GM23338 (cell line): Measurements from ENCODE around the gene TM9SF2. TPM values are rescaled to one million over a fixed set of nuclear protein-coding genes. Genes with fewer than 3 reads are reported as not detected.

ENCODE experiments used
- ATAC-seq: fragments of 200-7000 bp; cut with Tn5 transposase; 3 replicates; pipeline ENCODE4 v1.9.1; 2020
- DNase-seq: peaks from one replicate; pipeline ENCODE4 v3.0.0-alpha.2; 2015; ENCODE audit warnings: low spot score
- H2AFZ ChIP-seq: fragments of 200-600 bp; sonication (generic); 2 replicates; pipeline ENCODE4 v1.8.0; 2016; ENCODE audit warnings: antibody characterized with exemption, mild to moderate bottlenecking, moderate library complexity
- H3F3A ChIP-seq: fragments of 200-600 bp; sonication (generic); replicated peaks from 2 replicates; pipeline ENCODE4 v1.8.0; 2017; ENCODE audit warnings: antibody characterized with exemption, mixed run types, low read depth
- H3K27ac ChIP-seq: fragments of 200-600 bp; sonication (generic); 2 replicates; pipeline ENCODE4 v1.6.1; 2016; ENCODE audit warnings: low read depth
- H3K27me3 ChIP-seq: fragments of 200-600 bp; sonication (generic); 2 replicates; pipeline ENCODE4 v1.8.0; 2016; ENCODE audit warnings: mild to moderate bottlenecking, mixed run types, moderate library complexity; ENCODE audit not compliant: insufficient read depth
- H3K36me3 ChIP-seq: fragments of 200-600 bp; sonication (generic); 2 replicates; pipeline ENCODE4 v1.8.0; 2016; ENCODE audit warnings: mild to moderate bottlenecking; ENCODE audit not compliant: insufficient read depth
- H3K4me1 ChIP-seq: fragments of 200-600 bp; sonication (generic); 2 replicates; pipeline ENCODE4 v1.8.0; 2016; ENCODE audit warnings: mild to moderate bottlenecking, moderate library complexity; ENCODE audit not compliant: insufficient read depth
- H3K4me2 ChIP-seq: fragments of 200-600 bp; sonication (generic); 2 replicates; pipeline ENCODE4 v1.7.1; 2017; ENCODE audit warnings: mixed run types
- H3K4me3 ChIP-seq: fragments of 200-600 bp; sonication (generic); 2 replicates; pipeline ENCODE4 v1.6.1; 2016; ENCODE audit warnings: mixed run types
- H3K79me2 ChIP-seq: fragments of 200-600 bp; sonication (generic); replicated peaks from 2 replicates; pipeline ENCODE4 v1.8.0; 2017; ENCODE audit warnings: mild to moderate bottlenecking; ENCODE audit not compliant: insufficient read depth
- H3K9me2 ChIP-seq: fragments of 200-600 bp; sonication (generic); 2 replicates; pipeline ENCODE4 v1.8.0; 2017; ENCODE audit not compliant: insufficient read depth
- H4K20me1 ChIP-seq: fragments of 200-600 bp; sonication (generic); replicated peaks from 2 replicates; pipeline ENCODE4 v1.8.0; 2017; ENCODE audit warnings: mild to moderate bottlenecking; ENCODE audit not compliant: insufficient read depth
- H3K27ac Mint-ChIP-seq: 2 replicates; pipeline ENCODE4 v1.8.0; 2020; ENCODE audit warnings: inconsistent platforms, mild to moderate bottlenecking, moderate library complexity, mixed read lengths
- H3K27me3 Mint-ChIP-seq: 3 replicates; pipeline ENCODE4 v1.8.0; 2022; ENCODE audit warnings: low read depth, mild to moderate bottlenecking, moderate library complexity, mixed read lengths, inconsistent platforms; ENCODE audit not compliant: insufficient read depth, poor library complexity
- H3K36me3 Mint-ChIP-seq: 3 replicates; pipeline ENCODE4 v1.8.0; 2021; ENCODE audit warnings: low read depth, mild to moderate bottlenecking, inconsistent platforms, moderate library complexity, mixed read lengths
- H3K4me1 Mint-ChIP-seq: 3 replicates; pipeline ENCODE4 v1.8.0; 2020; ENCODE audit warnings: mild to moderate bottlenecking, inconsistent platforms, mixed read lengths
- H3K4me3 Mint-ChIP-seq: 3 replicates; pipeline ENCODE4 v1.8.0; 2021; ENCODE audit warnings: moderate library complexity, mild to moderate bottlenecking, inconsistent platforms, mixed read lengths
- H3K9me3 Mint-ChIP-seq: 3 replicates; pipeline ENCODE4 v1.8.0; 2020; ENCODE audit warnings: moderate library complexity, mild to moderate bottlenecking, inconsistent platforms, mixed read lengths
- CTCF ChIP-seq, 2 experiments: fragments of 200-600 bp in 1 of 2; sonication (generic) in 1 of 2; conservative IDR thresholded peaks; 2 replicates each; pipeline versions ENCODE4 v1.5.1 to v1.6.1; 2016 to 2017; ENCODE audit warnings: antibody characterized with exemption in 2 of 2, low read depth in 2 of 2, mild to moderate bottlenecking in 2 of 2, moderate library complexity in 1 of 2
- JUNB ChIP-seq: IDR thresholded peaks from one replicate; pipeline ENCODE4 v1.6.1; 2016; ENCODE audit warnings: antibody characterized with exemption; ENCODE audit not compliant: unreplicated experiment
- POLR2AphosphoS5 ChIP-seq: IDR thresholded peaks from 2 replicates; pipeline ENCODE4 v1.6.1; 2016; ENCODE audit warnings: antibody characterized with exemption, low read depth
- REST ChIP-seq: IDR thresholded peaks from one replicate; pipeline ENCODE4 v1.6.1; 2018; ENCODE audit warnings: antibody characterized with exemption; ENCODE audit not compliant: unreplicated experiment
- ZNF114 ChIP-seq: fragments of 250-450 bp; sonication (Bioruptor Pico); IDR thresholded peaks from 2 replicates; pipeline ENCODE4 v1.5.0; 2020; ENCODE audit warnings: mild to moderate bottlenecking, moderate library complexity
- ZNF331 ChIP-seq: fragments of 250-450 bp; sonication (Bioruptor Pico); IDR thresholded peaks from 2 replicates; pipeline ENCODE4 v1.5.0; 2020; ENCODE audit warnings: low read depth, mild to moderate bottlenecking, moderate library complexity
- polyA plus RNA-seq: library from polyadenylated mRNA; unstranded; fragments of >200 nt; fragmentation: Nextera tagmentation; extraction: Ambion mirVana; gene quantifications from 2 replicates; pipeline ENCODE4 v1.2.1, GENCODE V29; 2016
- total RNA-seq: library from RNA; depleted of rRNA; stranded (reverse); fragments of >200 nt; shearing (Covaris generic); gene quantifications from 2 replicates; pipeline ENCODE4 v1.2.3, GENCODE V29; 2014
- TF ChIP-seq, protein P1 (sequence below): fragments of 250-450 bp; sonication (Bioruptor Pico); IDR thresholded peaks from 2 replicates; pipeline ENCODE4 v1.5.0; 2020; ENCODE audit warnings: mild to moderate bottlenecking, moderate library complexity

Gene TM9SF2
- total and polyA plus RNA-seq, 2 experiments from 2014 or later: 50.5 to 115 TPM

- Histone ChIP-seq H3K9me2 (no peaks in the 10 kb centered on the region; the same call in 1 of the 2 replicates), H3K4me3 (no peak overlapping the region), H3K27ac (no peak overlapping the region), H3K4me2 (no peak overlapping the region), H3K36me3 (no peaks in the 10 kb centered on the region), H4K20me1 (no peaks in the 10 kb centered on the region), H3K4me1 (no peaks in the 10 kb centered on the region), H3F3A (no peaks in the 10 kb centered on the region), H3K27me3 (no peaks in the 10 kb centered on the region), H3K79me2 (no peaks in the 10 kb centered on the region), H2AFZ (no peak overlapping the region)
- no peaks in the 10 kb centered on the region for H3K27me3 Mint-ChIP-seq
- TF ChIP-seq JUNB (no peak), ZNF331 (CRISPR knock-in tag) (no peak), ZNF114 (no peak), CTCF (conservative IDR thresholded peaks at IDR 0.05; ENCODE audit: low read depth in 2 of 2) (no peak)
- no peak for ATAC-seq
- peaks cover 2% of the 10 kb centered on the region; the same call in 1 of the 3 replicates for H3K4me1 Mint-ChIP-seq
- no peaks in the 10 kb centered on the region for H3K9me3 Mint-ChIP-seq
- no peak overlapping the region for H3K4me3 Mint-ChIP-seq
- H3K27ac Mint-ChIP-seq: no peak overlapping the region
- no peaks in the 10 kb centered on the region for H3K36me3 Mint-ChIP-seq
- no peak for DNase-seq
Measured at GRCh38 chr13:99587021-99587420, 85.7 kb downstream of the TM9SF2 start.

GRCh38 chr13:99587893-99588606 lies 86.8 kb downstream of the TM9SF2 start:
- Histone ChIP-seq H3K4me2 (no peak overlapping the region), H3K9me2 (no peaks in the 10 kb centered on the region; the same call in 1 of the 2 replicates), H3K4me1 (no peaks in the 10 kb centered on the region), H3K4me3 (no peak overlapping the region), H3F3A (no peaks in the 10 kb centered on the region), H4K20me1 (no peaks in the 10 kb centered on the region), H3K79me2 (no peaks in the 10 kb centered on the region), H3K36me3 (no peaks in the 10 kb centered on the region), H2AFZ (no peak overlapping the region), H3K27me3 (no peaks in the 10 kb centered on the region), H3K27ac (no peak overlapping the region)
- Mint-ChIP-seq H3K9me3 (no peaks in the 10 kb centered on the region), H3K4me1 (peaks cover 2% of the 10 kb centered on the region; the same call in 1 of the 3 replicates), H3K36me3 (no peaks in the 10 kb centered on the region), H3K27ac (no peak overlapping the region), H3K27me3 (no peaks in the 10 kb centered on the region), H3K4me3 (no peak overlapping the region)
- no peak for ATAC-seq
- no peak for DNase-seq
- no peak for TF ChIP-seq POLR2AphosphoS5
- no peak for TF ChIP-seq REST
- no peak for TF ChIP-seq JUNB
- TF ChIP-seq, protein P1, sequence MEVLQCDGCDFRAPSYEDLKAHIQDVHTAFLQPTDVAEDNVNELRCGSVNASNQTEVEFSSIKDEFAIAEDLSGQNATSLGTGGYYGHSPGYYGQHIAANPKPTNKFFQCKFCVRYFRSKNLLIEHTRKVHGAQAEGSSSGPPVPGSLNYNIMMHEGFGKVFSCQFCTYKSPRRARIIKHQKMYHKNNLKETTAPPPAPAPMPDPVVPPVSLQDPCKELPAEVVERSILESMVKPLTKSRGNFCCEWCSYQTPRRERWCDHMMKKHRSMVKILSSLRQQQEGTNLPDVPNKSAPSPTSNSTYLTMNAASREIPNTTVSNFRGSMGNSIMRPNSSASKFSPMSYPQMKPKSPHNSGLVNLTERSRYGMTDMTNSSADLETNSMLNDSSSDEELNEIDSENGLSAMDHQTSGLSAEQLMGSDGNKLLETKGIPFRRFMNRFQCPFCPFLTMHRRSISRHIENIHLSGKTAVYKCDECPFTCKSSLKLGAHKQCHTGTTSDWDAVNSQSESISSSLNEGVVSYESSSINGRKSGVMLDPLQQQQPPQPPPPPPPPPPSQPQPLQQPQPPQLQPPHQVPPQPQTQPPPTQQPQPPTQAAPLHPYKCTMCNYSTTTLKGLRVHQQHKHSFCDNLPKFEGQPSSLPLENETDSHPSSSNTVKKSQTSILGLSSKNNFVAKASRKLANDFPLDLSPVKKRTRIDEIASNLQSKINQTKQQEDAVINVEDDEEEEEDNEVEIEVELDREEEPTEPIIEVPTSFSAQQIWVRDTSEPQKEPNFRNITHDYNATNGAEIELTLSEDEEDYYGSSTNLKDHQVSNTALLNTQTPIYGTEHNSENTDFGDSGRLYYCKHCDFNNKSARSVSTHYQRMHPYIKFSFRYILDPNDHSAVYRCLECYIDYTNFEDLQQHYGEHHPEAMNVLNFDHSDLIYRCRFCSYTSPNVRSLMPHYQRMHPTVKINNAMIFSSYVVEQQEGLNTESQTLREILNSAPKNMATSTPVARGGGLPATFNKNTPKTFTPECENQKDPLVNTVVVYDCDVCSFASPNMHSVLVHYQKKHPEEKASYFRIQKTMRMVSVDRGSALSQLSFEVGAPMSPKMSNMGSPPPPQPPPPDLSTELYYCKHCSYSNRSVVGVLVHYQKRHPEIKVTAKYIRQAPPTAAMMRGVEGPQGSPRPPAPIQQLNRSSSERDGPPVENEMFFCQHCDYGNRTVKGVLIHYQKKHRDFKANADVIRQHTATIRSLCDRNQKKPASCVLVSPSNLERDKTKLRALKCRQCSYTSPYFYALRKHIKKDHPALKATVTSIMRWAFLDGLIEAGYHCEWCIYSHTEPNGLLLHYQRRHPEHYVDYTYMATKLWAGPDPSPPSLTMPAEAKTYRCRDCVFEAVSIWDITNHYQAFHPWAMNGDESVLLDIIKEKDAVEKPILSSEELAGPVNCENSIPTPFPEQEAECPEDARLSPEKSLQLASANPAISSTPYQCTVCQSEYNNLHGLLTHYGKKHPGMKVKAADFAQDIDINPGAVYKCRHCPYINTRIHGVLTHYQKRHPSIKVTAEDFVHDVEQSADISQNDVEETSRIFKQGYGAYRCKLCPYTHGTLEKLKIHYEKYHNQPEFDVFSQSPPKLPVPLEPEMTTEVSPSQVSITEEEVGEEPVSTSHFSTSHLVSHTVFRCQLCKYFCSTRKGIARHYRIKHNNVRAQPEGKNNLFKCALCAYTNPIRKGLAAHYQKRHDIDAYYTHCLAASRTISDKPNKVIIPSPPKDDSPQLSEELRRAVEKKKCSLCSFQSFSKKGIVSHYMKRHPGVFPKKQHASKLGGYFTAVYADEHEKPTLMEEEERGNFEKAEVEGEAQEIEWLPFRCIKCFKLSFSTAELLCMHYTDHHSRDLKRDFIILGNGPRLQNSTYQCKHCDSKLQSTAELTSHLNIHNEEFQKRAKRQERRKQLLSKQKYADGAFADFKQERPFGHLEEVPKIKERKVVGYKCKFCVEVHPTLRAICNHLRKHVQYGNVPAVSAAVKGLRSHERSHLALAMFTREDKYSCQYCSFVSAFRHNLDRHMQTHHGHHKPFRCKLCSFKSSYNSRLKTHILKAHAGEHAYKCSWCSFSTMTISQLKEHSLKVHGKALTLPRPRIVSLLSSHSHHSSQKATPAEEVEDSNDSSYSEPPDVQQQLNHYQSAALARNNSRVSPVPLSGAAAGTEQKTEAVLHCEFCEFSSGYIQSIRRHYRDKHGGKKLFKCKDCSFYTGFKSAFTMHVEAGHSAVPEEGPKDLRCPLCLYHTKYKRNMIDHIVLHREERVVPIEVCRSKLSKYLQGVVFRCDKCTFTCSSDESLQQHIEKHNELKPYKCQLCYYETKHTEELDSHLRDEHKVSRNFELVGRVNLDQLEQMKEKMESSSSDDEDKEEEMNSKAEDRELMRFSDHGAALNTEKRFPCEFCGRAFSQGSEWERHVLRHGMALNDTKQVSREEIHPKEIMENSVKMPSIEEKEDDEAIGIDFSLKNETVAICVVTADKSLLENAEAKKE (CRISPR knock-in tag): no peak
